Upper lobe of right lung (tissue), 1 donor: ENCODE data around the gene ALPP. TPM values are rescaled to one million over a fixed set of nuclear protein-coding genes. Genes with fewer than 3 reads are reported as not detected.
"Not testable (repeated sequence)": the region's sequence is repeated elsewhere in the genome, so short reads cannot be mapped to it uniquely, and the experiment has no call there.

ENCODE experiments used
- ATAC-seq: fragments of 200-7000 bp; cut with Tn5 transposase; one replicate; pipeline ENCODE4 v1.9.1; 2020; ENCODE audit warnings: mild to moderate bottlenecking, moderate library complexity
- DNase-seq: peaks from one replicate; pipeline ENCODE4 v3.0.0-alpha.2; 2020
- H3K27ac ChIP-seq: fragments of 200-600 bp; one replicate; pipeline ENCODE4 v1.8.0; 2022
- H3K27me3 ChIP-seq: fragments of 200-600 bp; one replicate; pipeline ENCODE4 v1.8.0; 2022; ENCODE audit warnings: mild to moderate bottlenecking
- H3K36me3 ChIP-seq: fragments of 200-600 bp; one replicate; pipeline ENCODE4 v1.8.0; 2022
- H3K4me1 ChIP-seq: fragments of 200-600 bp; one replicate; pipeline ENCODE4 v1.8.0; 2022
- H3K4me3 ChIP-seq: fragments of 200-600 bp; one replicate; pipeline ENCODE4 v1.8.0; 2022; ENCODE audit warnings: mild to moderate bottlenecking
- H3K9me3 ChIP-seq: fragments of 200-600 bp; one replicate; pipeline ENCODE4 v1.8.0; 2022
- CTCF ChIP-seq: fragments of 200-600 bp; IDR thresholded peaks from one replicate; pipeline ENCODE4 v1.8.0; 2022; ENCODE audit warnings: antibody characterized with exemption
- intact Hi-C: fragments of 100-400 bp; cut with DNase I; formaldehyde crosslinking; loops from one replicate; pipeline ENCODE4 v1.11.0; 2022
- total RNA-seq: library from RNA; stranded (reverse); fragmentation: NEBNext Ultra II Directional; extraction: Animal tissue kit (Norgen Biotek cat#: 25700); gene quantifications from one replicate; pipeline ENCODE4 v1.2.1, GENCODE V29; 2021
- donor health status: DM: no; HTN: yes; CAD: no; lungs with severe emphysema.

Gene ALPP
- total RNA-seq, 1 donor from 2014 or later = 9.5 TPM

GRCh38 chr2:232367016-232367415 is 11.5 kb upstream of the ALPP start:
- intact Hi-C loops = no loop called here
- no peak for TF ChIP-seq CTCF
- ATAC-seq (no peak), DNase-seq (no peak)
- H3K27me3 ChIP-seq = no peaks in the 10 kb centered on the region
- no peaks in the 10 kb centered on the region for H3K36me3 ChIP-seq
- no peaks in the 10 kb centered on the region for H3K9me3 ChIP-seq
- no peak overlapping the region for H3K4me3 ChIP-seq
- H3K4me1 ChIP-seq = no peaks in the 10 kb centered on the region
- no peak overlapping the region for H3K27ac ChIP-seq

GRCh38 chr2:232367591-232368233 is 10.8 kb upstream of the ALPP start:
- ATAC-seq (peak; percentile 31), DNase-seq (peak; percentile 63)
- no peaks in the 10 kb centered on the region for H3K27me3 ChIP-seq
- H3K4me3 ChIP-seq = no peak overlapping the region
- no peaks in the 10 kb centered on the region for H3K36me3 ChIP-seq
- no peaks in the 10 kb centered on the region for H3K4me1 ChIP-seq
- H3K27ac ChIP-seq = no peak overlapping the region
- intact Hi-C loops = no loop called here
- peak; percentile 7 for TF ChIP-seq CTCF
- H3K9me3 ChIP-seq = no peaks in the 10 kb centered on the region

GRCh38 chr2:232368311-232368731 is 10.2 kb upstream of the ALPP start:
- DNase-seq (peak; percentile 45), ATAC-seq (no peak)
- Histone ChIP-seq H3K27me3 (no peaks in the 10 kb centered on the region), H3K4me3 (no peak overlapping the region), H3K4me1 (no peaks in the 10 kb centered on the region), H3K27ac (no peak overlapping the region), H3K36me3 (no peaks in the 10 kb centered on the region), H3K9me3 (no peaks in the 10 kb centered on the region)
- intact Hi-C loops = no loop called here
- no peak for TF ChIP-seq CTCF

GRCh38 chr2:232369126-232369951 is 9.2 kb upstream of the ALPP start:
- DNase-seq (peak; percentile 52), ATAC-seq (no peak)
- Histone ChIP-seq H3K27me3 (no peaks in the 10 kb centered on the region), H3K4me3 (no peak overlapping the region), H3K9me3 (no peaks in the 10 kb centered on the region), H3K4me1 (no peaks in the 10 kb centered on the region), H3K27ac (no peak overlapping the region), H3K36me3 (no peaks in the 10 kb centered on the region)
- no peak for TF ChIP-seq CTCF
- intact Hi-C loops = no loop called here

GRCh38 chr2:232370007-232370406 is 8.5 kb upstream of the ALPP start:
- H3K4me1 ChIP-seq, H3K36me3 ChIP-seq, H3K4me3 ChIP-seq, ATAC-seq, intact Hi-C loops, H3K27me3 ChIP-seq, H3K9me3 ChIP-seq, H3K27ac ChIP-seq: not testable (repeated sequence)
- DNase-seq = peak; percentile 20
